Endodermal cell (in vitro differentiated cells): ENCODE results near the gene LRFN2. TPM values are rescaled to one million over a fixed set of nuclear protein-coding genes. Genes with fewer than 3 reads are reported as not detected.

Source experiments
- DNase-seq: peaks from one replicate; pipeline ENCODE4 v3.0.0-alpha.2; 2017
- H3K27ac ChIP-seq: 2 replicates; pipeline ENCODE4 v1.5.1; 2013; ENCODE audit warnings: mild to moderate bottlenecking, low read depth, low read length, moderate library complexity
- H3K27me3 ChIP-seq: 2 replicates; pipeline ENCODE4 v1.6.1; 2013; ENCODE audit warnings: mild to moderate bottlenecking, low read length, moderate library complexity; ENCODE audit not compliant: insufficient read depth, control insufficient read depth, poor library complexity, severe bottlenecking
- H3K36me3 ChIP-seq: 2 replicates; pipeline ENCODE4 v1.7.0; 2013; ENCODE audit warnings: mild to moderate bottlenecking, low read length, moderate library complexity; ENCODE audit not compliant: control insufficient read depth, insufficient read depth
- H3K4me1 ChIP-seq: one replicate; pipeline ENCODE4 v1.7.0; 2013; ENCODE audit warnings: low read length; ENCODE audit not compliant: control insufficient read depth, insufficient read depth
- H3K4me3 ChIP-seq: 2 replicates; pipeline ENCODE4 v1.5.1; 2013; ENCODE audit warnings: mild to moderate bottlenecking, low read length, moderate library complexity
- H3K9ac ChIP-seq: 2 replicates; pipeline ENCODE4 v1.6.1; 2013; ENCODE audit warnings: mild to moderate bottlenecking, low read length, moderate library complexity; ENCODE audit not compliant: poor library complexity, severe bottlenecking; ENCODE audit errors: extremely low read depth
- H3K9me3 ChIP-seq: 2 replicates; pipeline ENCODE4 v1.6.1; 2013; ENCODE audit warnings: mild to moderate bottlenecking, low read length, moderate library complexity; ENCODE audit not compliant: control insufficient read depth
- H3K27ac Mint-ChIP-seq: 2 replicates; pipeline ENCODE4 v1.8.0; 2020; ENCODE audit warnings: mixed read lengths
- H3K27me3 Mint-ChIP-seq: 2 replicates; pipeline ENCODE4 v1.8.0; 2021; ENCODE audit warnings: mild to moderate bottlenecking, mixed read lengths; ENCODE audit not compliant: insufficient read depth
- H3K36me3 Mint-ChIP-seq: 2 replicates; pipeline ENCODE4 v1.8.0; 2020; ENCODE audit warnings: low read depth, mixed read lengths
- H3K4me1 Mint-ChIP-seq: 2 replicates; pipeline ENCODE4 v1.8.0; 2020; ENCODE audit warnings: mixed read lengths
- H3K4me3 Mint-ChIP-seq: 2 replicates; pipeline ENCODE4 v1.8.0; 2020; ENCODE audit warnings: mild to moderate bottlenecking, moderate library complexity, mixed read lengths
- H3K9me3 Mint-ChIP-seq: 2 replicates; pipeline ENCODE4 v1.8.0; 2020; ENCODE audit warnings: mild to moderate bottlenecking, mixed read lengths
- CTCF ChIP-seq: fragments of 200-600 bp; sonication (generic); conservative IDR thresholded peaks from 2 replicates; pipeline ENCODE4 v1.5.0; 2021; ENCODE audit warnings: antibody characterized with exemption, mild to moderate bottlenecking
- WGBS, 2 experiments: methylation state at CpG; one replicate each; pipeline versions ENCODE4 v1.1.5 to v1.1.7; 2013; ENCODE audit warnings: missing lambda C conversion rate in 2 of 2, mixed read lengths in 1 of 2; ENCODE audit not compliant: insufficient coverage in 1 of 2, insufficient read length in 1 of 2; 5-methylcytosine and 5-hydroxymethylcytosine counted together
- total RNA-seq, 2 donors: library from RNA; stranded (reverse); fragmentation: NEBNext Ultra II Directional in 1 of 2; extraction: Animal tissue kit (Norgen Biotek cat#: 25700) in 1 of 2; gene quantifications; 2 replicates in 1 of 2; 3 replicates in 1 of 2; pipeline ENCODE4 v1.2.1, GENCODE V29; 2021

LRFN2 gene
- total RNA-seq, 2 donors from 2014 or later = 0.15 TPM; not detected in 1

GRCh38 chr6:40506954-40507353, 80.2 kb downstream of the LRFN2 start:
- Mint-ChIP-seq H3K36me3 (no peaks in the 10 kb centered on the region), H3K4me3 (no peak overlapping the region), H3K27ac (no peak overlapping the region), H3K27me3 (no peaks in the 10 kb centered on the region), H3K4me1 (peaks cover under 1% of the 10 kb centered on the region), H3K9me3 (no peaks in the 10 kb centered on the region)
- Histone ChIP-seq H3K27ac (no peak overlapping the region), H3K4me3 (no peak overlapping the region), H3K9me3 (no peaks in the 10 kb centered on the region), H3K36me3 (no peaks in the 10 kb centered on the region), H3K27me3 (no peaks in the 10 kb centered on the region), H3K4me1 (no peaks in the 10 kb centered on the region), H3K9ac (no peak overlapping the region)
- 92 to 97% methylated on average over 5 to 9 of the region's 9 CpGs for WGBS, 2 experiments
- TF ChIP-seq CTCF = no peak
- DNase-seq = no peak

GRCh38 chr6:40505191-40505810, 81.9 kb downstream of the LRFN2 start:
- WGBS, 2 experiments = 93 to 94% methylated on average over 12 of the region's 12 CpGs
- no peaks in the 10 kb centered on the region for H3K9me3 Mint-ChIP-seq
- H3K4me3 Mint-ChIP-seq = no peak overlapping the region
- no peak for TF ChIP-seq CTCF
- DNase-seq = no peak
- no peaks in the 10 kb centered on the region for H3K36me3 ChIP-seq
- no peak overlapping the region for H3K4me3 ChIP-seq
- no peaks in the 10 kb centered on the region for H3K36me3 Mint-ChIP-seq
- no peaks in the 10 kb centered on the region for H3K9me3 ChIP-seq
- H3K27ac Mint-ChIP-seq = no peak overlapping the region
- no peaks in the 10 kb centered on the region for H3K4me1 Mint-ChIP-seq
- H3K4me1 ChIP-seq = no peaks in the 10 kb centered on the region
- no peak overlapping the region for H3K9ac ChIP-seq
- no peak overlapping the region for H3K27ac ChIP-seq
- no peaks in the 10 kb centered on the region for H3K27me3 ChIP-seq
- H3K27me3 Mint-ChIP-seq = no peaks in the 10 kb centered on the region

- no peak for TF ChIP-seq CTCF
Measured at GRCh38 chr6:40504274-40504673, 82.9 kb downstream of the LRFN2 start.

More at GRCh38 chr6:40504274-40504673, 82.9 kb downstream of the LRFN2 start:
- no peak for DNase-seq
- H3K9ac ChIP-seq = no peak overlapping the region
- Mint-ChIP-seq H3K27ac (no peak overlapping the region), H3K36me3 (no peaks in the 10 kb centered on the region), H3K9me3 (no peaks in the 10 kb centered on the region), H3K4me1 (no peaks in the 10 kb centered on the region), H3K27me3 (no peaks in the 10 kb centered on the region), H3K4me3 (no peak overlapping the region)
- WGBS, 2 experiments = 80 to 98% methylated on average over 1 to 3 of the region's 3 CpGs
- no peaks in the 10 kb centered on the region for H3K9me3 ChIP-seq
- H3K27me3 ChIP-seq = no peaks in the 10 kb centered on the region
- no peaks in the 10 kb centered on the region for H3K4me1 ChIP-seq
- H3K36me3 ChIP-seq = no peaks in the 10 kb centered on the region
- H3K4me3 ChIP-seq = no peak overlapping the region
- no peak overlapping the region for H3K27ac ChIP-seq
